Cardiac fibroblast (primary cell): Measurements from ENCODE around the gene ATP6V1A.
A peak's percentile ranks its signal among the peaks of the same experiment; 100 is the strongest.

Source experiments
- DNase-seq, 2 donors: peaks; one replicate each; pipeline versions ENCODE4 v3.0.0 to v3.0.0-alpha.2; 2010; ENCODE audit warnings: low read depth in 2 of 2
- H3K4me3 ChIP-seq, 2 donors: replicated peaks in 1 of 2; 1 replicate in 1 of 2; 2 replicates in 1 of 2; pipeline ENCODE4 v1.5.1; 2011; ENCODE audit warnings: low read depth in 2 of 2, low read length in 2 of 2, mild to moderate bottlenecking in 2 of 2, moderate library complexity in 1 of 2
- CTCF ChIP-seq: IDR thresholded peaks from one replicate; pipeline ENCODE4 v1.5.1; 2011; ENCODE audit warnings: low read depth, mild to moderate bottlenecking, low read length, inconsistent platforms

Gene ATP6V1A

DNA sequence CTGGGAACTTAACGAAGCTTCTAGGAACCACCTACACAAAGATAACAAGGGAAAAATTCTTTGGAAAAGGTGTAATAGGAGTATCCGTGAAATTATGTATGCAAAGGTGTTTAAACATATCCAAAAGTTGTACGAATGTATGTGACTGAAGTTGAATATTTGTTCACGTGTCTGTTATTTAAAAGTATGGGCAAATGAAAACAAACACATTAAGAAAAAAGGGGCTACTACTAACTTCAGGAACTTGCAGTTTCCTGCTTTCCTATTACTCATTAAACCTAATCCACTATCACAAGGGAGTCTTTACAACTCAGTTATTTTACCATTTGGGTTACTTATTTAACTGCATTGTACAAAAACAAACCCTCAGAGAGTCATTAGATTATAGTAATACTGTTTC, 57.8 kb downstream of the ATP6V1A start:
- DNase-seq: no peak
- H3K4me3 ChIP-seq: no peak overlapping the region
- TF ChIP-seq CTCF: no peak

GRCh38 chr3:113805249-113805648, 58.4 kb downstream of the ATP6V1A start:
- H3K4me3 ChIP-seq: no peak overlapping the region
- no peak for TF ChIP-seq CTCF
- no peak for DNase-seq

DNA sequence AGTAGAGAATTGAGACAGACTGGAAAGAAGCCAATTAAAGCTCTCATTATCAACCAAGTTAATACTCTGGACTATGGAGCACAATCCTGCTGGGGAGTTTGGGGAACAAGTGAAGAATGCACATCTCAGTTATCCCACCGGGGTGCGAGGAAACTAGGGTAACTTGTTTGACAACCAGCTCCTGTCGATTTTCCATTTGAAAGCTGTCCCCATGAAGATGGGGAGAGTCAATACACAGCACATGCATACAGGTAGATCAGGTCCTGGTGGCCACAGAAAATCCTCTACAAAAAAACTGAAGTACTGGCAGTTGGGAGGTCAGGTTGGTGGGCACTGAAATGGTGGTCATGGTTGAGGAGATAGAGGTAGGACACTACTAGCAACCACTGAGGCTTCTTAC, 66.0 kb downstream of the ATP6V1A start:
- no peak overlapping the region for H3K4me3 ChIP-seq
- no peak for TF ChIP-seq CTCF
- no peak for DNase-seq

DNA sequence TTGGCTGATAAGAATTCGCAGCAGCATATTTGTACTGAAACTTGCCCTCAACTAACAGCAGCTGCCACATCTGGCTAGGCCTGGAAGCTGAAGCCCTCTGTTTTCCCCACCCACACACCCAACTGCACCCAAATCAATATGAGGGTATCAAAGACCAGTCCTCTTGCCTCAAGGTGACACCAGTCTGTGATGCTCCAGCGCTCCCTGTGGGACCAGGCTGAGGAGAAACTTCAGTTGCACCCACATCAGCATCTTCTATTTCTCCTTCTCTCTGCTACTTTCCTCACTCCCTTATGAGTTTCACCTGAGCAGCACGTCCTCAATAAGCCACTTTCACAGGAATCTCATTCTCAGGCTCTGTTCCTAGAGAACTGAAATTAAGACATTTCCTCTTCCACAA, 73.0 kb downstream of the ATP6V1A start:
- no peak overlapping the region for H3K4me3 ChIP-seq
- TF ChIP-seq CTCF: no peak
- no peak for DNase-seq

DNA sequence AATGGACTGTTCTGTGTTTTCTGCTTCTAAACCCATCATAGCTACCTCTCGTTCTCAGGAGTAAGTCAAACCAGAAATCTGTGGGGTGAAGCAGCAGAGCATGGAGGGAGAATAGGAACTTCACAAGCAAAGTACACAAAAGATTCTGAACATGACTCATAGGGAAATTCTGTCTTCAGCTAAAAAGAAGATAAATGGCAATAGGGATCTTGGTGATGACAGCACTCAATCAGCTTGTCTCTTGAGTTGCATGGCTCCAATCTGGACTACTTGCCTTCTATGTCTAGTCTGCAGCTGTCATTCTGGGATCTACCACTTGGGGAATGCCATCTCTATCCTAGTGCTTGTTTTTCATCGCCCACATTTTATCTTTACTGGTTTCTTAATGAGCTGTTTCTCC, 78.3 kb downstream of the ATP6V1A start:
- H3K4me3 ChIP-seq: no peak overlapping the region
- DNase-seq: peak; percentile 11 to 29
- TF ChIP-seq CTCF: peak; percentile 43

DNA sequence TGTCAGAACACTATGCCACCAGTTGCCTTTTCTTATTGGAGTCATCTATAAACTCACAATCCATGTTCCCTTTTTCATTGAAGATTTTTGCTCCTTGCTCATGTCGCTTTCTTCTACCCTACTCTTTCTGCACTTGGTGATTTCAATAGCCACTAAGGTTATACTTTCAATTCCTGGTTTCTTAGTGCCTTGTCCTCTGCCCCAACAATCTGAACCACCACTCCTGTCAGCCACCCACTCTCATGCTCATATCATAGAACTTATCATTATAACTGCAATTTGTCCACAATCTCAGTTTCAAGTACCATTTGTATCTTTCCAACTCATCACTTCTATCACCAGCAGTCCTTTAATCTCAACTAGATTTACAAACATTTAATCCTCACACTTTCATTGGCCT, 81.8 kb downstream of the ATP6V1A start:
- no peak overlapping the region for H3K4me3 ChIP-seq
- no peak for TF ChIP-seq CTCF
- DNase-seq: no peak

DNA sequence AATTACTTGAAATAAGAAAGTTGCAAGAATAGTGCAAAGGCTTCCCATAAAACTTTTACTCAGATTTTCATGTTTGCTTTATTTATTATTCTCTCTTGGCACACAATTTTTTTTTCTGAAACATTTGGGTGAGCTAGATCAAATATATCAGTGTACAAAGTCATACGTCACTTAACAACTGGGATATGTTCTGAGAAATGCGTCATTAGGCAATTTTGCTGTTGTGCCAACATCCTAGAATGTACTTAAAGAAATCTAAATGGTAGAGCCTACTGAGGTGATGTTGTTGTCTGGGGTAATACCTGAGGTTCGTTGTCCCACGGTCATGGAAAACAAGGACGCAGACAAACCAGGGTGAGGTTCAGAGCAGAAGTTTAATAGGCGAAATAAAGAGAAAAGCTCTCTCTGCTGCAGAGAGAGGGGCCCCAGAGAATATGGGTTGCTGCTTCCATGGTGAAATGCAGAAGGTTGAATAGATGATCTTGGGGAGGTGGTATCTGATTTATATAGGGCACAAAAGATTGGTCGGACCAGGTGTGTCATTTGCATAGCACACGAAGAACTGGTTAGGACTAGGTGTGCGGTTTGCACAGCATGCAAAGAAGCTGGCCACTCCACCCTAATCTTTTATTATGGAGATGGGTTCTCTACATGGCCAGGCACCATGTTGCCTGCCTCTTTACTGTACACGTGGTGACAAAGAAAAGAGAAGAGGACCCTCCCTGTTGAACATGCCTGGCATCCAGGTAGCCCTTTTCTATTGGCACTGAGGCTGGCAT, 82.9 kb downstream of the ATP6V1A start:
- H3K4me3 ChIP-seq: no peak overlapping the region
- no peak for TF ChIP-seq CTCF
- peak; percentile 26 to 62 for DNase-seq
